CD14-positive monocyte (primary cell): ENCODE data around the gene DENND1A. TPM values are rescaled to one million over a fixed set of nuclear protein-coding genes. Genes with fewer than 3 reads are reported as not detected.

ENCODE experiments used
- DNase-seq, 3 donors: peaks; one replicate each; pipeline ENCODE4 v3.0.0-alpha.2; 2011 to 2022
- H2AFZ ChIP-seq: 2 replicates; pipeline ENCODE4 v1.6.0; 2012; ENCODE audit warnings: mild to moderate bottlenecking, low read depth, low read length, inconsistent platforms; ENCODE audit not compliant: insufficient read depth, poor library complexity, severe bottlenecking
- H3K27ac ChIP-seq, 2 donors: 1 replicate in 1 of 2; 2 replicates in 1 of 2; pipeline ENCODE4 v1.5.1; 2012 to 2013; ENCODE audit warnings: low read length in 2 of 2, control low read depth in 1 of 2, inconsistent platforms in 1 of 2, low read depth in 1 of 2, mild to moderate bottlenecking in 1 of 2
- H3K27me3 ChIP-seq, 2 donors: one replicate each; pipeline versions ENCODE4 v1.6.0 to v1.6.1; 2011 to 2013; ENCODE audit warnings: low read length in 2 of 2; ENCODE audit not compliant: control insufficient read depth in 2 of 2, insufficient read depth in 2 of 2
- H3K36me3 ChIP-seq, 2 donors: replicated peaks in 1 of 2; 1 replicate in 1 of 2; 2 replicates in 1 of 2; pipeline versions ENCODE4 v1.5.1 to v1.6.1; 2012 to 2013; ENCODE audit warnings: low read length in 2 of 2, control low read depth in 1 of 2, inconsistent platforms in 1 of 2, mild to moderate bottlenecking in 1 of 2; ENCODE audit not compliant: insufficient read depth in 2 of 2, control insufficient read depth in 1 of 2
- H3K4me1 ChIP-seq, 2 donors: 1 replicate in 1 of 2; 2 replicates in 1 of 2; pipeline versions ENCODE4 v1.5.1 to v1.6.1; 2012 to 2013; ENCODE audit warnings: low read length in 2 of 2, control low read depth in 1 of 2, inconsistent platforms in 1 of 2, mild to moderate bottlenecking in 1 of 2, moderate library complexity in 1 of 2; ENCODE audit not compliant: insufficient read depth in 2 of 2, control insufficient read depth in 1 of 2
- H3K4me2 ChIP-seq: replicated peaks from 2 replicates; pipeline ENCODE3; 2012; ENCODE audit warnings: low read length, moderate library complexity, mild to moderate bottlenecking; ENCODE audit not compliant: poor library complexity, severe bottlenecking; ENCODE audit errors: extremely low read depth
- H3K4me3 ChIP-seq, 3 experiments: fragments of 200-600 bp in 1 of 3; sonication (generic) in 1 of 3; replicated peaks in 1 of 3; 1 replicate in 2 of 3; 2 replicates in 1 of 3; pipeline ENCODE4 v1.5.1; 2011 to 2013; ENCODE audit warnings: low read length in 3 of 3, mild to moderate bottlenecking in 3 of 3, control low read depth in 2 of 3, low read depth in 2 of 3, inconsistent platforms in 1 of 3, moderate library complexity in 1 of 3
- H3K79me2 ChIP-seq: 2 replicates; pipeline ENCODE4 v1.6.0; 2012; ENCODE audit warnings: mild to moderate bottlenecking, control low read depth, inconsistent platforms, low read length, moderate library complexity; ENCODE audit not compliant: insufficient read depth
- H3K9ac ChIP-seq: 2 replicates; pipeline ENCODE4 v1.6.0; 2017; ENCODE audit warnings: low read length, mild to moderate bottlenecking; ENCODE audit not compliant: insufficient read depth, poor library complexity, severe bottlenecking
- H3K9me3 ChIP-seq, 2 donors: replicated peaks in 1 of 2; 1 replicate in 1 of 2; 2 replicates in 1 of 2; pipeline versions ENCODE4 v1.5.1 to v1.6.1; 2012 to 2013; ENCODE audit warnings: low read length in 2 of 2, control low read depth in 1 of 2; ENCODE audit not compliant: control insufficient read depth in 1 of 2, insufficient read depth in 1 of 2
- H4K20me1 ChIP-seq: 2 replicates; pipeline ENCODE4 v1.6.0; 2012; ENCODE audit warnings: mild to moderate bottlenecking, low read length, control low read depth, moderate library complexity; ENCODE audit not compliant: insufficient read depth
- H3K27ac Mint-ChIP-seq, 7 donors: one replicate each; pipeline ENCODE4 v1.8.0; 2020; ENCODE audit warnings: mild to moderate bottlenecking in 7 of 7, mixed read lengths in 7 of 7, moderate library complexity in 6 of 7, inconsistent platforms in 2 of 7
- H3K27me3 Mint-ChIP-seq, 3 donors: one replicate each; pipeline ENCODE4 v1.8.0; 2021 to 2022; ENCODE audit warnings: low read depth in 3 of 3, mild to moderate bottlenecking in 3 of 3, mixed read lengths in 3 of 3, moderate library complexity in 3 of 3, inconsistent platforms in 1 of 3
- H3K36me3 Mint-ChIP-seq, 2 donors: one replicate each; pipeline ENCODE4 v1.8.0; 2020; ENCODE audit warnings: mixed read lengths in 2 of 2, inconsistent platforms in 1 of 2, mild to moderate bottlenecking in 1 of 2
- H3K4me1 Mint-ChIP-seq: one replicate; pipeline ENCODE4 v1.8.0; 2020; ENCODE audit warnings: mild to moderate bottlenecking, mixed read lengths
- H3K4me3 Mint-ChIP-seq, 2 donors: one replicate each; pipeline ENCODE4 v1.8.0; 2020; ENCODE audit warnings: mild to moderate bottlenecking in 2 of 2, mixed read lengths in 2 of 2, moderate library complexity in 1 of 2
- H3K9me3 Mint-ChIP-seq, 7 donors: one replicate each; pipeline ENCODE4 v1.8.0; 2020 to 2022; ENCODE audit warnings: mixed read lengths in 7 of 7, mild to moderate bottlenecking in 6 of 7, moderate library complexity in 6 of 7, inconsistent platforms in 2 of 7
- CTCF ChIP-seq: fragments of 200-600 bp; IDR thresholded peaks from one replicate; pipeline ENCODE4 v1.8.0; 2022; ENCODE audit warnings: antibody characterized with exemption, mild to moderate bottlenecking
- WGBS: methylation state at CpG from one replicate; pipeline ENCODE4 v1.1.5; 2013; ENCODE audit warnings: missing lambda C conversion rate; ENCODE audit not compliant: insufficient coverage; 5-methylcytosine and 5-hydroxymethylcytosine counted together
- intact Hi-C, 2 donors: fragments of 100-400 bp; cut with micrococcal nuclease; formaldehyde crosslinking; loops; one replicate each; pipeline versions ENCODE4 v1.15.0 to v1.15.1; 2023
- polyA plus RNA-seq, 3 donors: library from polyadenylated mRNA; depleted of rRNA in 1 of 3; unstranded in 2 of 3; stranded (reverse) in 1 of 3; fragments of 300-500 nt in 2 of 3; fragments of >200 nt in 1 of 3; fragmentation: Illumina TruSeq in 2 of 3; gene quantifications; 1 replicate in 2 of 3; 2 replicates in 1 of 3; pipeline ENCODE4 v1.2.3, GENCODE V29; 2012 to 2021

DENND1A gene
- polyA plus RNA-seq, 3 donors: 24.8 to 73.0 (median 29.4) TPM

DNA sequence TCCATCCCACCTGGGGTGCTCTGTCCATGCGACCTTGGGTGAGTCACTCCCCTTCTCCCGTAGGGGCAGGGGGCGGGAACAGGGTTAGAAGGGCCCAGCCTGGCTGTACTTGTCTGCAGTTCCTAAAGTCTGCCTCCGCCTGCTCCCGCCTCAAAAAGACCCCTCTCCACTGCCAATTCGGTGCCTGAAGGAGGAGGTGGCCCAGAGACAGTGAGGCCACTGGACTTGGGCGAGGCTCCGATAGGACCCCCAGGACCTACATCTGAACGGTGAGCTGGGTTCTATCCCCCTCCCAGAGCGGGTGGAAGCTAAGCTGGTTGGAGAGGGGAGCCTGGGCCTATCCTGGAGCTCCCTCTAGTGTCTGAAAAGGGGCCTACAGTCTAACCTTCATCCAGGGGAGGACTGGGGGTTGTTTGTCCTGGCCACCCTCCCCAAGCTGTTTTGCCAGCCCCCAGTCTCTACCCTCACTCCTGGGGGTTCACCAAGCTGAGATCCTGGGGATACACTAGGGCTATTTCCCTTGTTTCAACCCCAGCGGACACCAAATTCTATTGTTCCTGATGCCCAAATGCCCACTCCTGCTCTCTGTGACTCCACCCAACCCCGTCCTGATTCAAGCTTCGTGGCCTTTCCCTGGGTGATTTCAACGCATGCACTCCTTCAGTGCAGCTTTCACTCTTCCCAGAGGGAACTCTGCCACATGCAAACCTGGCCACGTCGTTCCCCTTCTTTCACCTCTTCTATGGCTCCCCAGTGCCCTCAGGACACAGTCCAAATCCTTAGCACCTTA is 580.0 kb downstream of the DENND1A start:
- Mint-ChIP-seq H3K27ac (no peak overlapping the region), H3K9me3 (no peaks in the 10 kb centered on the region)
- H3K4me2 ChIP-seq: no peak overlapping the region

DNA sequence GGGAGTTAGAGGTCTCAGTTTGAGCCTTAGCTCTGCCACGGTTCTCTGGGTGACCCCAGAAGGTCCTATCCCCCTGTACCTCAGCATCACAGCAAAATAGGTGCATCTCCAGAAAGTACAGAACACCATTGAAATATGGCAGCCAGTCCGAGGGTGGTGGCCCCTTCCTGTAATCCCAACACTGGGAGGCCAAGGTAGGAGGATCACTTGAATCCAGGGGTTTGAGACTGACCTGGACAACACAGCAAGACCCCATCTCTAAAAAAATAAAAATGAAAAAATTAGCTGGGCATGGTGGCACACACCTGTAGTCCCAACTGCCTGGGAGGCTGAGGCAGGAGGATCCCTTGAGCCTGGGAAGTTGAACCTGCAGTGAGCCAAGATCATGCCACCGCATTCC is 580.9 kb downstream of the DENND1A start:
- Mint-ChIP-seq H3K27ac (no peak overlapping the region), H3K36me3 (no peaks in the 10 kb centered on the region), H3K27me3 (peaks cover 7 to 11% (median 10%) of the 10 kb centered on the region in 3 donors), H3K9me3 (no peaks in the 10 kb centered on the region), H3K4me3 (no peak overlapping the region), H3K4me1 (peaks cover 4% of the 10 kb centered on the region)
- 100% methylated on average over 1 of the region's 3 CpGs for WGBS
- peaks cover 0 to 3% of the 10 kb centered on the region in 2 donors for H3K4me1 ChIP-seq
- no peaks in the 10 kb centered on the region for H3K9me3 ChIP-seq
- no peak overlapping the region for H3K27ac ChIP-seq
- no peak overlapping the region for H2AFZ ChIP-seq
- no peak overlapping the region for H3K4me3 ChIP-seq
- DNase-seq: no peak
- H3K27me3 ChIP-seq: no peaks in the 10 kb centered on the region
- no peak for TF ChIP-seq CTCF
- H3K9ac ChIP-seq: no peak overlapping the region
- no peaks in the 10 kb centered on the region for H3K36me3 ChIP-seq
- H4K20me1 ChIP-seq: no peaks in the 10 kb centered on the region
- no peak overlapping the region for H3K4me2 ChIP-seq
- intact Hi-C loops: loop anchor here in 1 of 2 donors (5.0 to 10.0 kb wide), 2 partner anchors 74 to 267 kb away; no protein-coding TSS in a partner anchor
- H3K79me2 ChIP-seq: no peaks in the 10 kb centered on the region

More for the DNA sequence above, 580.0 kb downstream of the DENND1A start:
- peak; percentile 27 to 60 (median 49) for DNase-seq
- H3K27ac ChIP-seq: no peak overlapping the region
- H2AFZ ChIP-seq: no peak overlapping the region
- H3K79me2 ChIP-seq: no peaks in the 10 kb centered on the region
- H4K20me1 ChIP-seq: no peaks in the 10 kb centered on the region
- intact Hi-C loops: loop anchor here (2.0 to 10.0 kb wide), 3 partner anchors 75 to 269 kb away; no protein-coding TSS in a partner anchor
- H3K36me3 Mint-ChIP-seq: no peaks in the 10 kb centered on the region
- H3K27me3 ChIP-seq: no peaks in the 10 kb centered on the region
- peaks cover 8 to 10% (median 10%) of the 10 kb centered on the region in 3 donors for H3K27me3 Mint-ChIP-seq
- H3K36me3 ChIP-seq: no peaks in the 10 kb centered on the region
- no peak overlapping the region for H3K4me3 ChIP-seq
- no peak overlapping the region for H3K4me3 Mint-ChIP-seq
- no peak overlapping the region for H3K9ac ChIP-seq
- peaks cover 0 to 4% of the 10 kb centered on the region in 2 donors for H3K4me1 ChIP-seq
- H3K9me3 ChIP-seq: no peaks in the 10 kb centered on the region
- peak; percentile 97 for TF ChIP-seq CTCF
- H3K4me1 Mint-ChIP-seq: peaks cover 8% of the 10 kb centered on the region
- 49% methylated on average over 6 of the region's 16 CpGs for WGBS
